Measurements from ENCODE around the gene MPP7.

GRCh38 chr10:28314211-28314610 lies 11.3 kb upstream of the MPP7 start:
- no peak for TF ChIP-seq POLR2A (IDR thresholded peaks at IDR 0.05; ENCODE audit: low read depth, low read length)
- no peak for TF ChIP-seq POLR2AphosphoS5 (IDR thresholded peaks at IDR 0.05; ENCODE audit: low read depth, low read length)
- TF ChIP-seq POU2F2 (IDR thresholded peaks at IDR 0.05; ENCODE audit: low read depth, low read length): no peak
- TF ChIP-seq SPI1 (IDR thresholded peaks at IDR 0.05; ENCODE audit: low read depth, low read length): no peak

Measured in GM12891 (cell line).